Measurements from ENCODE around the gene ICA1. TPM values are rescaled to one million over a fixed set of nuclear protein-coding genes. Genes with fewer than 3 reads are reported as not detected.

The ICA1 gene
- total and polyA plus RNA-seq, 2 of the 4 experiments (the other 2 are of a cell fraction): not detected

DNA sequence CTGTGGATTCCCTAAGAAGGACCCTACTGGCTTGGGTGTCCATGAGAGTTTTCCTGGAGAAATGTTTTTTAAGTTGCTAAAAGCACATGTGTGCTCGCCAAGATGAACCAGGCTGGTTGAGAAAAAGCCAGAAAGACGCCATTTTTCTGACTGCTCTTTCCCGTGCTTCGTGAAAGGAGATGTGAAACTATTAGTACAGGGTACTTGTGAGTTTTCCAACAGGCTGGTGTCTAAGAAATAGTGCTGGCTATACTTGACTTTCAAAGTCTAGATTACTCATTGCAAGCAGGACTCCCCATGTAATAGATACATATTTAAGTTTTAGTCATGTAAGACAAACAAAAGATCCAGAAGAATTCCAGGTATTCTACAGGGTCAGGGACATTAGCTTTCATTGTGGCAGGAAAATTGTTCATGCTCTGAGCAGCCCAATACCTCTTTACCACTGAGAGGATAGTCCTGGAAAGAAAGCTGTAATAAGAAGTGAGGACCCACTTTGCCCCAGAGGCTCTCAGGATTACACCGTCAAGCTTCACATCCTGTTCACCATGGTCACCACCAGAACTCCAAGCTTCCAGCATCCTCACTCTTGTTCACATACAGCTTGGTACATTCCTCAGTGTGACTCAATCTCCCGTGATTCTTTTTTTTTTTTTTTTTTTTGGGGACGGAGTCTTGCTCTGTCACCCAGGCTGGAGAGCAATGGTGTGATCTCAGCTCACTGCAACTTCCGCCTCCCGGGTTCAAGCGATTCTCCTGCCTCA is 43.8 kb upstream of the ICA1 start:
- H3K18ac ChIP-seq (ENCODE audit: low read depth, low read length): no peak overlapping the region
- intact Hi-C loops (cut with micrococcal nuclease): no loop called here
- H2AK9ac ChIP-seq (replicated peaks; ENCODE audit: low read depth, low read length, poor library complexity): no peak overlapping the region
- H3K9me3 ChIP-seq (ENCODE audit: control insufficient read depth, insufficient read depth, low read length): peaks cover 6% of the 10 kb centered on the region; the same call in 1 of the 2 replicates
- TF ChIP-seq, protein P1, sequence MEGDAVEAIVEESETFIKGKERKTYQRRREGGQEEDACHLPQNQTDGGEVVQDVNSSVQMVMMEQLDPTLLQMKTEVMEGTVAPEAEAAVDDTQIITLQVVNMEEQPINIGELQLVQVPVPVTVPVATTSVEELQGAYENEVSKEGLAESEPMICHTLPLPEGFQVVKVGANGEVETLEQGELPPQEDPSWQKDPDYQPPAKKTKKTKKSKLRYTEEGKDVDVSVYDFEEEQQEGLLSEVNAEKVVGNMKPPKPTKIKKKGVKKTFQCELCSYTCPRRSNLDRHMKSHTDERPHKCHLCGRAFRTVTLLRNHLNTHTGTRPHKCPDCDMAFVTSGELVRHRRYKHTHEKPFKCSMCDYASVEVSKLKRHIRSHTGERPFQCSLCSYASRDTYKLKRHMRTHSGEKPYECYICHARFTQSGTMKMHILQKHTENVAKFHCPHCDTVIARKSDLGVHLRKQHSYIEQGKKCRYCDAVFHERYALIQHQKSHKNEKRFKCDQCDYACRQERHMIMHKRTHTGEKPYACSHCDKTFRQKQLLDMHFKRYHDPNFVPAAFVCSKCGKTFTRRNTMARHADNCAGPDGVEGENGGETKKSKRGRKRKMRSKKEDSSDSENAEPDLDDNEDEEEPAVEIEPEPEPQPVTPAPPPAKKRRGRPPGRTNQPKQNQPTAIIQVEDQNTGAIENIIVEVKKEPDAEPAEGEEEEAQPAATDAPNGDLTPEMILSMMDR (conservative IDR thresholded peaks at IDR 0.05; ENCODE audit: low read depth, low read length): no peak
- no peak for TF ChIP-seq MAZ (IDR thresholded peaks at IDR 0.05; ENCODE audit: borderline replicate concordance, low read depth, low read length)
- no peak for TF ChIP-seq MXI1 (IDR thresholded peaks at IDR 0.05; ENCODE audit: borderline replicate concordance, low read depth, low read length)
- no peak for TF ChIP-seq RFX5 (IDR thresholded peaks at IDR 0.05; ENCODE audit: low read depth, low read length)
- no peak for TF ChIP-seq MAFK (IDR thresholded peaks at IDR 0.05; ENCODE audit: low read depth, low read length)
- no peak for TF ChIP-seq SMC3 (IDR thresholded peaks at IDR 0.05; ENCODE audit: low read depth, low read length)
- no peak for TF ChIP-seq CHD1 (IDR thresholded peaks at IDR 0.05; ENCODE audit: low read depth, low read length)
- no peak for TF ChIP-seq POLR2A (IDR thresholded peaks at IDR 0.05; ENCODE audit: low read depth, low read length)
- no peak for TF ChIP-seq BHLHE40 (IDR thresholded peaks at IDR 0.05; ENCODE audit: low read depth, low read length)
- TF ChIP-seq ELK1 (IDR thresholded peaks at IDR 0.05; ENCODE audit: borderline replicate concordance, low read depth, low read length): no peak
- TF ChIP-seq CEBPB (IDR thresholded peaks at IDR 0.05; ENCODE audit: low read depth, low read length): no peak
- no peak for TF ChIP-seq RCOR1 (IDR thresholded peaks at IDR 0.05; ENCODE audit: insufficient replicate concordance, low read length)
- no peak overlapping the region for H3K14ac ChIP-seq (replicated peaks; ENCODE audit: low read depth, low read length)
- no peak overlapping the region for H2AFZ ChIP-seq (replicated peaks; ENCODE audit: low read length, poor library complexity)
- no peaks in the 10 kb centered on the region for H3K27me3 ChIP-seq (ENCODE audit: control insufficient read depth, insufficient read depth, low read length)
- H3K9me1 ChIP-seq (ENCODE audit: insufficient read depth, low read length): no peaks in the 10 kb centered on the region
- H4K91ac ChIP-seq (ENCODE audit: insufficient read depth, low read depth, low read length): no peak overlapping the region
- DNase-seq (no peak), ATAC-seq (ENCODE audit: low read depth) (no peak)
- no peaks in the 10 kb centered on the region for H3K79me1 ChIP-seq (ENCODE audit: low read depth in 1 of 2, low read length in 2 of 2)
- dilution Hi-C loops (cut with HindIII; ENCODE audit: low sequenced_read_pairs, unreplicated experiment): no loop called here
- H2BK15ac ChIP-seq (ENCODE audit: low read depth, low read length): no peak overlapping the region
- no peak overlapping the region for H2BK5ac ChIP-seq (ENCODE audit: low read depth, low read length, poor library complexity, severe bottlenecking)
- H3K4me3 ChIP-seq (ENCODE audit: insufficient read depth, low read depth, low read length): no peak overlapping the region
- POLR2A ChIA-PET (ENCODE audit: unreplicated experiment): no interaction called here
- no peak overlapping the region for H2BK20ac ChIP-seq (ENCODE audit: low read depth, low read length)
- no peak overlapping the region for H4K5ac ChIP-seq (ENCODE audit: low read depth, low read length)
- no peaks in the 10 kb centered on the region for H4K20me1 ChIP-seq (ENCODE audit: insufficient read depth, low read length)
- H3K4me1 ChIP-seq (ENCODE audit: control insufficient read depth, insufficient read depth, low read length): no peaks in the 10 kb centered on the region
- no peak overlapping the region for H2BK120ac ChIP-seq (ENCODE audit: low read depth, low read length)
- no peak overlapping the region for H3K27ac ChIP-seq (ENCODE audit: insufficient read depth, low read length)
- WGBS, 2 experiments (ENCODE audit: extremely low coverage in 2 of 2, insufficient read length in 1 of 2): 60% methylated on average over 1 of the region's 10 CpGs; no CpG with 5 or more reads in 1 of the 2 experiments
- H3K4ac ChIP-seq (ENCODE audit: low read depth, low read length): no peak overlapping the region
- H3K4me2 ChIP-seq (ENCODE audit: low read depth, low read length): no peak overlapping the region
- H4K8ac ChIP-seq (ENCODE audit: low read depth in 2 of 2, low read length in 2 of 2): no peak overlapping the region
- no peak overlapping the region for H3K23ac ChIP-seq (ENCODE audit: low read depth, low read length)
- CTCF ChIA-PET: interaction anchor here (0.6 kb wide), 1 partner anchor 216 kb away, joined by 3 read pairs; no protein-coding TSS in a partner anchor
- H3K9ac ChIP-seq (ENCODE audit: low read depth, low read length): no peak overlapping the region
- no TSS peak for BruUV-seq (replicated peaks)
- in situ Hi-C loops (cut with MboI; ENCODE audit: low sequenced_read_pairs): no loop called here
- no peak overlapping the region for H2AK5ac ChIP-seq (ENCODE audit: low read depth, low read length)
- no peak overlapping the region for H3K56ac ChIP-seq (ENCODE audit: extremely low read depth, insufficient read depth, low read length)
- no peaks in the 10 kb centered on the region for H3K36me3 ChIP-seq (ENCODE audit: control insufficient read depth, insufficient read depth, low read length)

All from IMR-90 (cell line).